GM10266 (cell line): ENCODE data around the gene CACNA1G.

Source experiments
- DNase-seq: peaks from one replicate; pipeline ENCODE4 v3.0.0; 2012; ENCODE audit errors: extremely low spot score
- TF ChIP-seq, protein P1 (sequence below): IDR thresholded peaks from 2 replicates; pipeline ENCODE4 v1.5.1; 2012; ENCODE audit warnings: mild to moderate bottlenecking, low read depth; ENCODE audit not compliant: control insufficient read depth, insufficient read depth; ENCODE audit errors: missing control alignments

The CACNA1G gene

DNA sequence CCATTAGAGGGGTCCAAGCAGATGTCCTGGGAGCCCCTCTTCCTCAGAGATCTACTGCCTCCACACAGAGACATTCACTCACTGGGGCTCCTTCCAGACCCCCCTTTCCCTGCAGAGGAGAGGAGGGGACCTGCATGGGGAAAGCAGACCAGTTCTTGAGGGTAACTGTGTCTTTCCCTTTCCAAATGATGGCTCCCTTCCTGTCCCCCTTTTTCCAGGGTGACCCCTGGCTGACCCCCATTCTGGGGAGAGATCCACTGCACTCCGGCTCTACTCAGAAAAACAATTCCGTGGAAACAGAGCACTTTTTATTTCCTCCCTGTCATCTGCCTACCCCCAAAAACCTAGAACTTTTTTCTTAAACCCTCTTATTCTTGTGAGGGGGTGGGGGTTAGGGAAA, 6.4 kb downstream of the CACNA1G start:
- DNase-seq, result no peak
- TF ChIP-seq, protein P1, sequence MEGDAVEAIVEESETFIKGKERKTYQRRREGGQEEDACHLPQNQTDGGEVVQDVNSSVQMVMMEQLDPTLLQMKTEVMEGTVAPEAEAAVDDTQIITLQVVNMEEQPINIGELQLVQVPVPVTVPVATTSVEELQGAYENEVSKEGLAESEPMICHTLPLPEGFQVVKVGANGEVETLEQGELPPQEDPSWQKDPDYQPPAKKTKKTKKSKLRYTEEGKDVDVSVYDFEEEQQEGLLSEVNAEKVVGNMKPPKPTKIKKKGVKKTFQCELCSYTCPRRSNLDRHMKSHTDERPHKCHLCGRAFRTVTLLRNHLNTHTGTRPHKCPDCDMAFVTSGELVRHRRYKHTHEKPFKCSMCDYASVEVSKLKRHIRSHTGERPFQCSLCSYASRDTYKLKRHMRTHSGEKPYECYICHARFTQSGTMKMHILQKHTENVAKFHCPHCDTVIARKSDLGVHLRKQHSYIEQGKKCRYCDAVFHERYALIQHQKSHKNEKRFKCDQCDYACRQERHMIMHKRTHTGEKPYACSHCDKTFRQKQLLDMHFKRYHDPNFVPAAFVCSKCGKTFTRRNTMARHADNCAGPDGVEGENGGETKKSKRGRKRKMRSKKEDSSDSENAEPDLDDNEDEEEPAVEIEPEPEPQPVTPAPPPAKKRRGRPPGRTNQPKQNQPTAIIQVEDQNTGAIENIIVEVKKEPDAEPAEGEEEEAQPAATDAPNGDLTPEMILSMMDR, result no peak

DNA sequence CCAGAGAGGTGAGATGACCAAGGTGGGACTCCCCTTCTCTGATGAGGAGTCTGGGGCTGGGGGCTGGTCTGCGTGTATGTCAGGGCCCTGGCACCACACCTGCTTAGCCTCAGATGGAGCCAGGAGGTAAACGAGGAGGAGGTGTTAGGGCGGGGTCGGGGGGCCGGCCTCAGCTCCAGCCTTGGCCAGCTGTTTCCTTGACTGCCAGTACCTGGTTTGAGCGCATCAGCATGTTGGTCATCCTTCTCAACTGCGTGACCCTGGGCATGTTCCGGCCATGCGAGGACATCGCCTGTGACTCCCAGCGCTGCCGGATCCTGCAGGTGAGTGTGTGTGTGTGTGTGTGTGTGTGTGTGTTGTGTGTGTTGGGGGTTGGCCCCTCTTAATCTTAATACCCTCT, 8.1 kb downstream of the CACNA1G start:
- TF ChIP-seq, protein P1, result no peak
- DNase-seq, result no peak

DNA sequence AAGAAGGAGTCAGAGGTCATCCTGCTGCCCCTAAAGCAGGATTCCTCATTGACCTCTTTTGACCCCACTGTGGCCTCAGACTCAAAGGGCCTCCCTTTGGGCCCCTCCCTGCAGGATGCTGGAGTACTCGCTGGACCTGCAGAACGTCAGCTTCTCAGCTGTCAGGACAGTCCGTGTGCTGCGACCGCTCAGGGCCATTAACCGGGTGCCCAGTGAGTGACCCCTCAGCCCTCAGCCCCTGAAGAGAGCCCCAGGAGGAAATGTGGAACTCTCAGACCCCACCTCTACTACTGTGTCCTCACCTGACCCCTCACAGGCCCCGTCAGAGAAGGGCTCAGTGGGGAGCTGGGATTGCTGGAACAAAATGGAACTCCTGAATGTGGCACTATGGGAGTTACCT, 9.1 kb downstream of the CACNA1G start:
- DNase-seq, result no peak

DNA sequence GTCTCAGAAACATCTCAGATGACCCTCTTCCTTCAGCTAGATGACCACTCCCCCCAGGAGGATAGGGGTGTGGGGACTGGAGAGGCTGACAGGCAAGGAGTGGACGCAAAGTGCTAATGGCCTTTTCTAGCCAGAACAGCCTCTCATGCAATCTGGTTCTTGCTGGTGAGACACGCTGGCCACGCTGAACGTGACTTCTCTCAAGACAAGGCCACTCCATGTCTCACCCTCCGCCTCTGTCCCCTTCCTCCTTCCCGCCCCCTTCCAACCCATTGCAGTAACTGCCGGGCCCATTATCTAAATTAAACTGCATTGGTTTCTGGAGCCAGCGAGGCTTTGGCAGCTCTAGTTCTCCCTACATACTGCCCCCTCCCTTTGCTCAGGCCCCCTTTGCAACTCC, 9.5 kb downstream of the CACNA1G start:
- DNase-seq, result no peak
- TF ChIP-seq, protein P1, result no peak

More for the DNA sequence above, 9.1 kb downstream of the CACNA1G start:
- TF ChIP-seq, protein P1, result no peak

DNA sequence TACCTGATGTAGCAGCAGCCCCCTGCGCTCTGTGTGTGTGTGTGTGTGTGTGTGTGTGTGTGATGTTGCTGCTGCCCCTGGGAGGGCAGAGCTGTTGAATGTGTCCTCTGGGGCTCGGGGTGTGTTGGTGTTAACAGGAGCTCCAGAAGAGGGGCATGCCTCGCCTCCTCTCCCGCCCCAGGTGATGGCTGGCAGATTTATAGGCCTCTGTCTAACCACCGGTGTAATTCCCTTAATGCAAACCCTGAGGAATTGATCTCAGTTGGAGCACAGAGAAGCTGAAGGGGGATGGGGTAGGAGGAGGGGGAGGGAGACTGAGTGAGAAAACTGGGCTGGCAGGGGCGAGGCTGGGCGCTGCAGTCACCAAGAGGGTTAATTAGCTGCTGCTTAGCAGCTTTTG, 10.0 kb downstream of the CACNA1G start:
- DNase-seq, result no peak
- TF ChIP-seq, protein P1, result no peak

DNA sequence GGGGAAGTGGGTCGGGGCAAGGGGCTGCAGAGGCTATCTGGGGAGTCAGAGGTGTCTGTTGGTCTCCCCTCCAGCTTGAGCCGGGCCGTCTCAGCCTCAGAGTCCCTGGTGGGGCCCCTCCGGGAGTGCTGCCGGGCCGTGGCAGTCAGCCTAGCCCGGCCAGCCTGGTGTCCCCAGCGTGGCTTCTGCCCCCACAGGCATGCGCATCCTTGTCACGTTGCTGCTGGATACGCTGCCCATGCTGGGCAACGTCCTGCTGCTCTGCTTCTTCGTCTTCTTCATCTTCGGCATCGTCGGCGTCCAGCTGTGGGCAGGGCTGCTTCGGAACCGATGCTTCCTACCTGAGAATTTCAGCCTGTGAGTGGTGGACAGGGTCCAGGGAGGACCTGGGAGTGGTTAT, 11.2 kb downstream of the CACNA1G start:
- no peak for DNase-seq
- TF ChIP-seq, protein P1, result no peak

DNA sequence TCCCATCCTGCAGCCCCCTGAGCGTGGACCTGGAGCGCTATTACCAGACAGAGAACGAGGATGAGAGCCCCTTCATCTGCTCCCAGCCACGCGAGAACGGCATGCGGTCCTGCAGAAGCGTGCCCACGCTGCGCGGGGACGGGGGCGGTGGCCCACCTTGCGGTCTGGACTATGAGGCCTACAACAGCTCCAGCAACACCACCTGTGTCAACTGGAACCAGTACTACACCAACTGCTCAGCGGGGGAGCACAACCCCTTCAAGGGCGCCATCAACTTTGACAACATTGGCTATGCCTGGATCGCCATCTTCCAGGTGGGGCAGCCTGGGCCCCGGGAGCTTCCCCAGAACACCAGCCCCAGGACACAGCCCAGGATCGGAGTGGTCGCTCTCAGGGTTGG, 12.0 kb downstream of the CACNA1G start:
- TF ChIP-seq, protein P1, result no peak
- no peak for DNase-seq
